ENCODE measurements around the gene SFXN3.
A peak's percentile ranks its signal among the peaks of the same experiment; 100 is the strongest.

Gene SFXN3

GRCh38 chr10:101031128-101031795 lies at the start of gene SFXN3, which contains the start of gene PDZD7:
Gene SFXN3, plus strand, starts transcription at chr10:101031234. Its CDS starts 3,461 bp downstream, at chr10:101034695.
Gene PDZD7, minus strand, starts transcription at chr10:101031129. Its CDS starts 910 bp downstream, at chr10:101030219.
- DNase-seq, result peak; percentile 58

GRCh38 chr10:100982916-100983830 lies 47.9 kb upstream of the SFXN3 start:
- DNase-seq, result no peak

- DNase-seq, result no peak
Observed at GRCh38 chr10:100983868-100984671, 47.0 kb upstream of the SFXN3 start.

- DNase-seq, result no peak
Observed at GRCh38 chr10:100984672-100985177, 46.3 kb upstream of the SFXN3 start.

GRCh38 chr10:100985336-100985735 lies 45.7 kb upstream of the SFXN3 start:
- DNase-seq, result no peak

- DNase-seq, result no peak
Observed at GRCh38 chr10:100986623-100986951, 44.4 kb upstream of the SFXN3 start.

- peak; percentile 15 for DNase-seq
Observed at GRCh38 chr10:100986952-100987684, 43.9 kb upstream of the SFXN3 start, which contains the start of the genes MRPL43 and TWNK. Gene MRPL43, minus strand, starts transcription at chr10:100987497. Its CDS starts 54 bp downstream, at chr10:100987443. Gene TWNK, plus strand, starts transcription at chr10:100987543. Its CDS starts 668 bp downstream, at chr10:100988211.

- no peak for DNase-seq
Observed at GRCh38 chr10:100987685-100988049, 43.4 kb upstream of the SFXN3 start.

- no peak for DNase-seq
Observed at GRCh38 chr10:100988166-100988565, 42.9 kb upstream of the SFXN3 start.

- no peak for DNase-seq
Observed at GRCh38 chr10:100989088-100989487, 41.9 kb upstream of the SFXN3 start.

GRCh38 chr10:100993986-100994708 lies 36.9 kb upstream of the SFXN3 start:
- DNase-seq, result no peak

- DNase-seq, result no peak
Observed at GRCh38 chr10:100995181-100995580, 35.9 kb upstream of the SFXN3 start.

- DNase-seq, result no peak
Observed at GRCh38 chr10:100996678-100997359, 34.2 kb upstream of the SFXN3 start.

GRCh38 chr10:100997360-100998182 lies 33.5 kb upstream of the SFXN3 start:
- DNase-seq, result peak; percentile 53

- DNase-seq, result peak; percentile 69
Observed at GRCh38 chr10:100998183-100998990, 32.6 kb upstream of the SFXN3 start.

GRCh38 chr10:100998991-100999741 lies 31.9 kb upstream of the SFXN3 start:
- no peak for DNase-seq

- no peak for DNase-seq
Observed at GRCh38 chr10:100999742-101000126, 31.3 kb upstream of the SFXN3 start, which contains the start of gene LZTS2. Gene LZTS2, plus strand, starts transcription at chr10:100999808. Its CDS starts 2,731 bp downstream, at chr10:101002539.

All from DMS 273 treated with DMSO at 0.1 percent for 48 hours (cell line).